Fibroblast of pulmonary artery (primary cell): ENCODE measurements around the gene GORAB.

Source experiments
- DNase-seq: peaks from one replicate; pipeline ENCODE4 v3.0.0-alpha.2; 2010; ENCODE audit warnings: low read depth
- H3K4me3 ChIP-seq: replicated peaks from 2 replicates; pipeline ENCODE4 v1.5.1; 2011; ENCODE audit warnings: low read depth, mild to moderate bottlenecking, control low read depth, low read length, moderate library complexity
- CTCF ChIP-seq: IDR thresholded peaks from 2 replicates; pipeline ENCODE4 v1.5.1; 2011; ENCODE audit warnings: mild to moderate bottlenecking, control low read depth, low read length, inconsistent platforms; ENCODE audit errors: missing control alignments

GORAB gene

GRCh38 chr1:170531758-170532657 lies at the start of gene GORAB:
Gene GORAB (plus strand): TSS chr1:170532166. CDS start chr1:170532224, 58 bp downstream.
- peak; percentile 95 for DNase-seq
- H3K4me3 ChIP-seq: peak within 1 kb of the TSS; percentile 95
- TF ChIP-seq CTCF: no peak

- no peak for TF ChIP-seq CTCF
- no peak overlapping the region for H3K4me3 ChIP-seq
- no peak for DNase-seq
Observed at GRCh38 chr1:170483051-170483450, 48.9 kb upstream of the GORAB start.

- no peak for TF ChIP-seq CTCF
- DNase-seq: no peak
- H3K4me3 ChIP-seq: no peak overlapping the region
Observed at GRCh38 chr1:170487503-170487902, 44.5 kb upstream of the GORAB start.

- no peak for DNase-seq
- no peak overlapping the region for H3K4me3 ChIP-seq
Observed at GRCh38 chr1:170491291-170491690, 40.7 kb upstream of the GORAB start.

GRCh38 chr1:170494369-170494768 lies 37.6 kb upstream of the GORAB start:
- peak; percentile 91 for DNase-seq
- no peak overlapping the region for H3K4me3 ChIP-seq
- no peak for TF ChIP-seq CTCF

More at GRCh38 chr1:170491291-170491690, 40.7 kb upstream of the GORAB start:
- TF ChIP-seq CTCF: no peak

GRCh38 chr1:170495006-170495405 lies 37.0 kb upstream of the GORAB start:
- no peak for TF ChIP-seq CTCF
- peak; percentile 51 for DNase-seq
- no peak overlapping the region for H3K4me3 ChIP-seq
